ENCODE results near the gene FDXR.

The FDXR gene

DNA sequence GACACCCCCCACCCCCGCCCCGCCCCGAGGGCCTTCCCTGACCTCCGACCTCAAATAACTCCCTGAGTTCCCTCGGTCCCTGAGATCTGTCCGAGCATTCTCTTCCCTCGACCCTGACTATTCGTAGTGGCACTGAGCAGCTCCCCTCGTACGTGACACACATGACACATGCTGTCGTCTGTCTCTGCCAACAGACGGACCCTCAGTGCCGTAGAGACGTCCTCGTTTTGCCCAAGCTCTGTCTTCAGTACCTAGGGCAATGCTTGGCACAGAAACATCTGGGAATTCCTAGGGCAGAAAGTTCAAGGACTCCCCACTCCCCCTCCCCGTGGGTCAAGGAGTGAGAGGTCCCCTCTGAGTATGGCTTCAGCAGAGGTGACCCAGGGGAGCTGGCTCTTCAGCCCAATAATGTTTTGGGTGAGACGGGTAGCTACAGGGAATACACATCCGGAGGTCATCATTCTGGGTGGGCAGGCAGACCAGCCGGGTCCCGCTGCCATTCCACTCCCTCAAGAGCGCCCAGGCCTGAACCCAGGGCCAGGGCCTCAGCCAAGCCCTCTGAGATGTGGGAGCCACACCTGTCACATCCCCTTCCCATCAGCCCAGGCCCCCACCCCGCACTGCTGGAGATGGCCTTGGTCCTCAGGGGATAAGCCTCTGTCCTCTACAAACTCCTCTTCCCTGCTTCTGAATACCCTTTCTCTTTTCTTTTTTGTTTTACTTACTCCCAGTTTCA lies 21.3 kb upstream of the FDXR start:
- no peak for DNase-seq

DNA sequence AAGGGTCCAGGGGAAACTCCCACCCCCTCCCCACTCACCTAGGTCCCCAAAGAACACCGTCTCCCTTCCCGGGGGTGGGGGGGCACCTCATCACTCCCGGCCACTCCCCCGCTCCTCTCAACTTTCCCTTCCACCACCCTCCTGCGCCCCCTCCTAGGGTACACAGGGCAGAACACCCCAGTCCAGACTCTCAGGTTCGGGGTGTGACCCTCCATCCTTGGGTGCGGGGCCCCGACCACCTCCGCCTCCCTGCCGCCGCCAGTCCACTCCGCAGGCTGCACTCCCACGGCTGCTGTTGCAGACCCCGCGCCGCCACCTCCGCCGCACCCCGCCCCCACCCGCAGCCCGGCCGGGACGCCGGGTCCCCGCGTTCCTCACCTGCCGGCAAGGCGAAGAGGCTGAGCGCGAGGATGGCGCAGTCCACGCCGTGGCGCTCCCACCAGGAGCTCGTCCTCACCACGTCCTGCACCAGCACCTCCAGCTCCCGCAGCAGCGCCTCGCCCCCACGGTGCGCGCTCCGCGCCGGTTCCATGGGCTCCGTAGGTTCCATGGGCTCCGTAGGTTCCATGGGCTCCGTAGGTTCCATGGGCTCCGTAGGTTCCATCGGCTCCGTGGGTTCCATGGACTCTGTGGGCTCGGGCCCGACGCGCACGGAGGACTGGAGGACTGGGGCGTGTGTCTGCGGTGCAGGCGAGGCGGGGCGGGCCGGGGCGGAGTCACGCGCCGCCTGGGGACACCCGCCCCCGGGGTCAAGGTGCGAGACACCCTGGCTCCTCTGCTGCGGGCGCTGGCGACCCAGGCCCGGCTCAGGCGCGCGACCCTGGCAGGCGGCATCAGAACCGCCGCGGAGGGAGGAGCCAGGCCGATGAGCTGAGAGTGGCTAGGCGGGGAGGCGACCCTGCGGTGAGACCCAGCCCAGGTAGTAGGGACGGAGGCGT lies 20.4 kb upstream of the FDXR start, which contains the start of gene FADS6:
TSS of gene FADS6 (minus strand) at position 660 of the 938 bp plus-strand sequence. CDS start at position 622, 38 bp downstream.
- no peak for DNase-seq

DNA sequence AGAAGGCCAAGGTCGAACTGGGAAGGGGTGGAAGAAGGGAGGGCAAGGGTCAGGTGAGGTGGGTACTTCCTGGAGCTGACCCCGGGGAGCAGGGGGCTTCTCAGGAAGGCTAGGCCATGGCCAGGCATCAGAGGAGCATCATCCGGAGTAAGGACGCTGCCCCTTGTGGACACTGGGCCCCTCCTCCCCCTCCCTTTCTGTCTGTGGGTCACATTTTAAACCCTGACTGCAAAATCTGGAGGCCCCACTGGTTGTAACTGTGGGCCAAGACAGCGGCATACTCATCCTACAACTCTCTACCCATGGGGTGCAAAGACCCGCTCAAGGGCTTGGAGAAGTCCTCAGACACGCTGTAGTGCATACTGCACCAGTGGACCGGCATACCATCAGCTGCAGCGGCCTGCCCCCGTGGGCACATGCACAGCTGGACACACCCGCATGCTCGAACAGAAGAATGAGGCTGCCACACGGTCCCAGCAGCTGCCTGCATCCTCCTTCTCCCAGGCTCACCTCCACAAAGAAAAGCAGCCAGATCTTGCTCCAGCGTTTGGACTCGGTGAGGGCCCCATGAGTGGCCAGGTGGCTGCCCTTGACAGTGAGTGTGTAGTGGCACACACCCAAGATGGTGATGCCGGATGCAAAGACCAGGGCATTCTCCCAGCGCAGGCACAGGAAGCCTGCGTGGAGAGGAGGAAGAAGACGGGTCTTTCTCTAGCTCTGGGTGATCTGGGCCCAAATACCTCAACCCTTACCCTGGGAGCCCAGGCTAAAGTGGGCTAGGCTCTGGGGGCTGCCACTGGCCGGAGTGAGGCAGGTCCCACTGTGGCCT lies 19.4 kb upstream of the FDXR start:
- DNase-seq, result no peak

DNA sequence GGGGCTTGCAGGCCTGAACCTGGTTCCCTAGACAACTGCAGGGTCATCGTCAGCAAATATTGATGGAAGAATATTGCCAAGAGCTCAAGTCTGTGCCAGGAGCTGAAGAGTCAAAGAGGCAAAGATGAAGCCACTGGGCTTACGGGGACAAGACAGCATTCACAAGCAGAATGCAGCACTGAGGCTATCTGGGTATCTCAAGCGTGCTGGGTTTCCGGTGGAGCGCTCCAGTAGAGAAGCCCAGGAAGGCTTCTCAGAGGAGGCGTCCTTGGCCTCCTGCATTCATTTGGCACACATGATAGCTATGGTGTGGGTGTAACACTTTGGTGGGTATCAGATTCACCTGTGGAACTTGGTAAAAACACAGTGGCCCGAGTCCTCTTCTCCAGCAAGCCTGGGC lies 17.8 kb upstream of the FDXR start:
- no peak for DNase-seq

DNA sequence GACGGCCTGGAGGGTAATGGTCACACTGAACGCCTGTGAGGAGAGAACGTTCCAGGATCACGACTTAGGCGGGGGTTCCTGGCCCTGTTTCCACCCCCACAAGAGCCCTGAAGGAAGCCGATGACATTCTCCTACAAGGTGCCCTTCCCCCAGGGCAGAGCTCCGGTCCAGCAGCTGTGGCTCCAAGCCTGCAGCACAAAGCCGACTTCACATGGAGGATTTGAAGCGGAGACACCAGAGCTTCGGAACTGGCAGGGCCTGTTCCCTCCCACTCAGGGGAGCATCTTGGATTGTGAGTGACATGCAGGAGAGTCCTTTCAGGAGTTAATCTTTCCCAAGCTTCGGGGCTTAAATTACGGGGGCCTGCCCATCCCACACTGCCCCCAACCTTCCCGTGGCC lies 15.7 kb upstream of the FDXR start:
- DNase-seq, result no peak

DNA sequence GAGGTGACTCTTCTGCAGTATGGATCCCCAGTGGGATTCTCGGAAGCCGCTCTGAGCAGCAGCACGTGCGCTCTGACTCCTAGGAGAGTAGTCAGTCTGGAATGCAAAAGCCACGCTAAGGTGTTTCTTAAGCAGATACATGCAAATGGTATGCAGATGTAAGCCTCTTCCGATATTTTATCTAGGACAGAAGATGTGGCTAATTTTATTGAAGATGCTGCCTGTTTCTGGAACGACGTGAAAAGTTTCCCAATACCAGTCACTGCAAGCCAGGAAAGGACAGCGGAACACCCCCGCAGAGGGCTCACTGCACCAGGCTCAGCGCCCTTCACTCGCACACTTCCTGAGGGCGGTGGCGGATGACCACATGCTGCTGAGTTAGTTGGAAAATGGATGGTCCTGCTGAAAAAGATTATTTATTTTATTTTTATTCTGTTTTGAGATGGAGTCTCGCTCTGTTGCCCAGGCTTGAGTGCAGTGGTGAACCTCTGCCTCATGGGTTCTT lies 10.5 kb upstream of the FDXR start:
- DNase-seq, result no peak

DNA sequence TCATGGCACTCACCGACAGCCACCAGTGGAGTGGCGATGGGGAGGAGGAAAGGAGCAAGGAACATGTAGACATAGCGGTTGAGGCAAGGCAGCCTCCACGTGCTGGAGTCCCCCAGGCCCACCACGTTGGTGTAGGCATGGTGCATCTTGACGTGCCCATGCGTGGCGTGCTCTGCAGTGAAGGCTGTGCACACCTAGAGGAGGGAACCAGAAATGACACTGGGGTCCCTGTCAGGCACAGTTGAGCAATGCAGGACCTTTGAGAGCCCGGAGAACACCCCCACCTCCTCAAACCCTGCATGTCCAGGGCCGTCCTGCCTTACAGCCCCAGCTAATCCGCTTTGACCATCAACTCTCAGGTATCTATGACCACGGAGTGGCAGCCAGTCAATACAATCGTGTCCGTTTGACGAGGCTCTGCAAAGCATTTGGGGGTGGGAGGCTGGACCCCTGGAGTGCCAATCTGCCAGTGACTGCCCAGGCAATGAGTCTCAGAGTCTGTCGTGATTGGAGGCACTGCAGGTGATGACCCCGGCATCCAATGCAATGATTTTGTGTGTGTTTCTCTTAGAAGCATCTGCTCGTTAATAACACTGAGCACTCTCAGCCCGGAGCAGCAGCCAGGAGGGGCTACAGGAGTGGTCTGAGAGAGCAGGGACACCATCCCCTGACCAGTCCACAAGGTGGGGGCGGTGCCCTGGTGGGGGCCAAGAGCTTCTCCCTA lies 9.9 kb upstream of the FDXR start:
- DNase-seq, result no peak

DNA sequence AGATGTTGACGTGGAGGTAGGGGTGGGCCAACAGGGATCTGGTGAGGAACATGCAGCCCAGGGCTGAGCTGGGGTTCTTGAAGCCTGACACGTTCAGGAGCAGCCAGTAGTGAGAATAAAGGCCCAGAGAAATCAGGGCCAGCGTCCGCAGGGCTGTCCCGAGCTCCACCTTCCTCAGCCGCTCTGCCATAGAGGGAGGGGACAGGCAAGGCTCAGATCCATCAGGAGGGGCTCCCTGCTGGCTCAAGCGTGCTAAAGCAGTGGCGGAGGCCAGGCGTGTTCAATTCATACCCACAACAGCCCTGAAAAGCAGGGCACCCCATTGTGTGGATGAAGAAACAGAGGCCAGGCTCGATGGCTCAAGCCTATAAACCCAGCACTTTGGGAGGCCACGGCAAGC lies 8.3 kb upstream of the FDXR start:
- no peak for DNase-seq

DNA sequence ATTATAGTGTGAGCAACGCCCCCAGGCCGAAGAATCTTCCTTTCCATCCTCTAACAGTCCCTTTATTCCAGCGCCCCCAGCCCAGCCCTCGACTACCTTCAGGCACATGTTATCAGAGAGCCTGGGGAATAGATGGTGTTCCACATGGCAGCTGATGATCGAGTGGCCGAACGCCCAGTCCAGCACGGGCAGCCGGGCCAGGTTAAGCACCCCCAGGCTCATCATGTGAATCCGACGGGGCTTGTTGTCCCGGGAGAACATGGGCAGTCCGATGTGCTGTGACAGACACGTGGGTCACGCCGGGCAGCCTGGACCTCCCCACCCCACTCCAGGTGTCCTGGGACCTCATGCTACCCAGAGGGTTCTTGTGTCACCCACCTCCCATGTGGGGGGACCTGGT lies 6.5 kb upstream of the FDXR start:
- DNase-seq, result no peak

DNA sequence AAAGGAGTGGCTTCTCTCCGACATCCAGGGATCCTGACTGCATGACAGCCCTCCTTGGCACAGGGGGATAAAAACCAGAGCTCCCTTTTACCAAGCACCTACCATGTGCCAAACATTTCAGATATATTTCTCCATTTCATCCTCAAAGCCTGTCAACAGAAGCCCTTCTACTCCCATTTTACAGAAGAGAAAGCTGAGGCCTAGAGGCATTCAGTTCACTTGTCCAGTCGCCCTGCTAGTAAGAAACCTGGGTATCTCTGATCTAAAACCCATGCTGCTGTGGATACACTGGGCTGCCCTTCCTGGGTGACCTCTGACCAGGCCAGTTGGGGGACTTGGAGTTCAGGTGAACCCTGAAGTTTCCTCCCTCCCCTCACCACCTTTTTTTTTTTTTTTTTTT lies 5.9 kb upstream of the FDXR start:
- no peak for DNase-seq

DNA sequence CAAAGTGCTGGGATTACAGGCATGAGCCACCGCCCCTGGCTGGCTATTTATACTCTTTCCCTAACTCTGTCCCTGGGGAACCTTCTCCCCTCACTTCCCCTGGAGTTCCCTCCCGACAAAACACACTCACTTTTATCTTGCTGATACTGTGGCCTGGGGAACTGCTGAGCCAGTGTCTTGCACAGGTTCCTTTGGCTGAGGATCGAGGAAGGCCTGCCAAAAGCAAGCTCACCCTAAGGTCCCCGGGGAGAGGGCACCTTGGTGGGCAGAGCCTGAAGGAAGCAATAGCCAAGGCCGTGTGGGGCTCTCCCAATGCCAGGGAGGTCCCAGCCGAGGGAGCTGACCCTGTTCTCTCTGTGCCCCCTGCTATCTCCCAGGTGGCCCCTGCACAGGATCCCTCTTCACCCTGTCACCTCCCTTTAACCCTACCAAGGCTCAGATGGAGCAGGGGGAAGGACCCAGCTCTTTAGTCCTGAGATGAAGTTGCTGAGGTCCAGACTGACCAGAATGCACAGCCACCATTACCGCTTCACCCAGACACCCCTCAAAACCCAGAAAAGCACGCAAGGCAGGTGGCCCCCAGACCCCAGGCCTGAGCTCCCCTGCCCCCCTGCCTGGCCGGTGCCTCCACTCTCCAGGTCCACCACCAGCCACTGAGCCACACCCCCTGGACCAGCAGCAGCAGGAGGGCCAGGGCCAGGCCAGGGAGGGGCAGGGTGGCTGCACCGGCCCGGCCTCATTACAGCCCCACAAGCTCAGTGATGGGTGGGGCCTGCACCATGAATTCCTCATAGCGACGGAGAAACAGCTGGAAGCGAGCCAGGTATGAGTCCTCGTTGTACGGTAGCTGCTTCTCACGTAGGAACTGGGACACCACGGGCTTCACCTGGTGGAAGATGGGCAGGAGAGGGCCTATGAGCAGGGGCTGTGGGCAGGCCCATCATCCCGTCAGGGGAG lies 5.1 kb upstream of the FDXR start:
- DNase-seq, result no peak

DNA sequence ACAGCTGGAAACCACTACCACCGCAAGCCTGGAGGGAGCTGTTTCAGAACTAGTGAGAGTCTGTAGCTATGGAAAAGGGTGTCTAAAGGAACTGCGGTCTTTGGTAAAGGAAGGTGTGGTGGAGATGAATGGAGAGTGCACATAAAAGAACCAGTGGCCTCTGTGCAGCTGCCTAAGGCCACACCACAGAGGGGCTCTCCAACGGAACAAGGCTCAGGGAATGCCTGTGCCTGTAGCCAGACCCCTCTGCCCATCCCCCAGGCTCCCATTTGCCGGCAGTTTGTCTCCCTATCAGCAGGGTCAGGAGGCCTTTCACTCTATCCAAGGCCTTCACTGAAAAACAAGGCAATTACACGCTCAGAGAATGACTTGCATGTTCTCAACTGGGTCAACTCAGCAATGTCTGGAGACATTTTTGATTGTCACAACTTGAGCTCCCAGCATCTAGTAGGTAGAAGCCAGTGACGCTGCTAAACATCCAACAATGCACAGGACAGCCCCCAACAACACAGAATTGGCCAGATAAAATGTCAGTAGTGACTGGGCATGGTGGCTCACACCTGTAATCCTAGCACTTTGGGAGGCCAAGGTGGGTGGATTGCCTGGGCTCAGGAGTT lies 3.3 kb upstream of the FDXR start:
- DNase-seq, result no peak

DNA sequence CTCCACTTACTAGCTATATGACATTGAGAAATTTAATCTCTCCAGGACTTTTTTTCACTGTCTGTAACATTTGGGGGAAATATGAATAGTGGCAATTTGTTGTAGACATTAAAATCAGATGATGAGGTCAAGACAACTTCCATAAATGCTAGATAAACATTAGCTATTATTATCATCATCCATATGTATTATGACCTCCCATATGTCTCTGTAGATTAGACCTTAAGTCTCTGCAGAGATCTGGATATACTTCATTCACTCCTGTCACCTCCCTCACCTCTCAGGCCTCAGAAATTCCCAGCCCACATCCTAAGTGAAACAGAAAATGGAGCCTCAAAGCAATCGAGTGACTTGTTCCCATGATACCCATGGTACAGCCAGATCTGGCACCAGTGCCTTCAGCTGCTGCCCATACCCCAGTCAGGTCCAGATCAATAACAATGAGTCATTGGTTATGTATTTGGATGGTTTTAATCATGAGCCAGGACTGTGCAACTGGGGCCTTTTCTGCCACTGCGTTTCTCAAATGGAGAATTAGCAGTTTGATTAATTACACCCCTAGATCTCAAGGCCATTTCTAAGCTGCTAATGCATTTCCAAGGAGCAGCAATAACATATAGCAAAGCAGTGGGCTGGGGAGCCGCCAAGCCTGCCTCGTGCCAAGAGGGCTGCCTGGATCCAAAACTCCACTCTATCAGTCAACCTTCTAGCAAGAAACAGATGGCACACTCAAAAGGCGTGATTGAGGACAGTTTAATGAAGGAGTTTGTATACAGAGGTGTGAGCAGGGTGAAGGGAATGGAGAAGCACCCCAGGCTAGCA lies 2.6 kb upstream of the FDXR start:
- no peak for DNase-seq

DNA sequence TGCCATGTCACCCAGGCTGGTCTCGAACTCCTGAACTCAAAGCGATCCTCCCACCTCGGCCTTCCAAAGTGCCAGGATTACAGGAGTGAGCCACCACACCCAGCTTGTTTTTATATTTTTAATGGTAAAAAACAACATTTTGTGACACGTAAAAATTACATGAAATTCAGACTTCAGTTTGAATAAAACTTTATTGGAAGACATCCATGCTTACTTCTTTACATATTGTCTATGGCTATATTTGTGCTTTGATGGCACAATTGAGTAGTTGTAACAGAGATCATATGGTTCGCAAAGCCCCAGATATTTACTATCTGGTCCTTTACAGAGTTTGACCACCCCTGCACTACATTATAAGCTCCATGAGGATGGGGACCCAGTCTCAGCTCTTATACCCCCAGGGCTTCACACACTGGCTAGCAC lies 1.8 kb upstream of the FDXR start:
- DNase-seq, result no peak

DNA sequence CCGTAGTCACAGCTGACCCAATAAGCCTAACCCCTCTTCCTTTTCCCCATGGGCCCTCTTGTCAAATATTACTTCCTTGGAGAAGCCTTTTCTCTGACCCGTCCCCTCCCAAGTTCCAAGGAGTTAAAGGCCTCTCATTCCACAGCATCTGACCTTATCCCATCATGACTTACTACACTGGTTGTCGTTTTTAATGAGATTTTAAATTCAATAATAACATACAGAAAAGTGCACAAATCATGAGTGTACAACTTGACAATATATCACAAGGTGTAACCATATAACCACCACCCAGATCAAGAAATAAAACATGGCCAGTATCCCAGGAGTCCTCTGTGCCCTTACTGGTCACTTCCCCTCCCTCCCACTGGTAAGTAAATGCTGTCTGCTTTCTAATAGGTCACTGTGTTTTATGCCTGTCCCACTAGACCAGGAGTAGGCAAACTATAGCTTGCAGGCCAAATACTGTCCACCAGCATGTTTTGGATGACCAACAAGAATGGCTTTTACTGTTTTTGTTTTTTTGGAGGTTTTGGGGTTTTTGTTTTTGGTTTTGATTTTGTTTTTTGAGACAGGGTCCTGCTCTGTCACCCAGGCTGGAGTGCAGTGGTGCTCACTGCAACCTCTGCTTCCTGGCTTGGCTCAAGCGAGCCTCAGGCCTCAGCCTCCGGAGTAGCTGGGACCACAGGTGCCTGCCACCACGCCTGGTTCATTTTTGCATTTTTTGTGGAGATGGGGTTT lies 1.2 kb upstream of the FDXR start:
- DNase-seq, result no peak

DNA sequence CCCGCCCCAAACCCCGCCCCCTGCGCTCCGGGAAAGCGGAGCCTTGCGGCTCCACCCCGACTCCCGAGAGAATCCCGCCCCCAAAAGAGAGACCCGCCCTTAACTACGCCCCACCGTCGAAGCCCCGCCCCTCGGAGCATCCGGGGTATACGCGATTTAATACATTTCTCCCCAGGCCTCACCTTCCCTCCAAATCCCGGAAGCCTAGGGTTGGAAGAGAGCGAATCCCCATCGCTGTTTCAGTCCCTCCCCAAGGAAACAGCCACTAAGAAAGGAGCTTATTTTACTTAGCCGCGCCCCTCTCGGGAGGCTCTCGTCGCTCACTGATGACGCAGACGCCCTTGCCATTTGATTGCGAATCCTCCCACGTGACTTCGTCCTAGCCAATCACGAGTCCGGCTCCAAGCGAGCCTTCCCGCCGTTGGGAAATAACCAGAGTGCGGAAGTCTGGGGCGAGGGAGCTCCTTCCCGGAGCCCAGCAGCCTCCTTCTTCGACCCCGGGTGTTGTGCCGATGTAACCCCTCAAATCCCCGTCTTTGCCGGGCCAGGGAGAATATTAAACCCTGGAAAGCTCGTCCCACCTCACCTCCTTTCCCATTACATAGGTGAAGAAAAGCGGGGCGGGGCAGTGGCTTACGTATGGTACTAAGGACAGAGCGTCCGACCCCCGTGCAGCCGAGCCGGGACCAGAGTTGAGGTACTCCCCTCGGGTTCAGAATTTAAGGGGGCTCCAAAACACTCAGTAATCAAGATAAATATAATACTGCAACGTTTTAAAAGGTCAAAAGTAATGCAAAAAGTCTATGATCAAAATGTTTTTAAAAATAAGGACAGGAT lies 461 bp upstream of the FDXR start:
- DNase-seq, result peak; percentile 99

DNA sequence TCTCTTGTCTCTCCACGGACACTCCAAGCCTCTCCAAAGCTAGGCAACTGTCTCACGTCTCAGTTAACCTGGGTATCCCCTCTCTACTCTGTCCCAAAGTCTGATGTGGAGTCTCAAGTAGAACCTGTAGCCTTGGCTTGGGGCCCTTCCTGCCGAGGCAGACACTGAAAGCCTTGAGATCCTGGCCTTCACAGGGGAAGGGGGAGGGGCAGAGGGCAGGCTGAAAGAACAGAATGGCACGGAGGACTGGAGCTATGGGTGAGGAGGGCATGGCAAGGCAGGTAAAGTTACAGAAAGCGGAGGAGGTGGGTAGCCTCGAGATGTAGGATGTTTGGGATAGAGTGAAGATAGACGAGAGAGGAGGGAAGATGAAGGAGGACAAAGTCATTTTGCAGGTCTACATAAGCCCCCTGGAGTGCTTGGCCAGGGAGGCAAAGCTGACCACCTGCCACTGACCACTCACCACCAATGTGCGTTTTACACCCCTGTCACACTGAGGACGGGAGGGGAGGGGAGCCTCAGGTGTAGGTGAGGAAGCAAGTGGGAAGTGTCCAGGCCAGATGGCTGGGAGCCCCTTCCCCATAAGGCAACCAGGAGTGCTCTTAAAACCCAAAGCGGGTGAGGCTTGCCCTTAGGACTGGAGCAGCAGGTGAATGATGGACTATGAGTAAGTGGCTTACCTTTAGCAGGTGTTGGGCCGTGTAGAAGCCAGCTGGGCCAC lies 1.3 kb downstream of the FDXR start:
- no peak for DNase-seq
